Measurements from ENCODE around the gene DUOXA1.

DUOXA1 gene

GRCh38 chr15:45129651-45130129 is at the start of gene DUOXA1, which contains the start of gene DUOX1:
TSS of gene DUOXA1 (minus strand) at chr15:45129879. CDS start at chr15:45123014, 6,865 bp downstream.
TSS of gene DUOX1 (plus strand) at chr15:45129994. CDS start at chr15:45131967, 1,973 bp downstream.
- in situ Hi-C loops (cut with HindIII; ENCODE audit: low pct_ligation_motif_present, low pct_unique_long_range_greater_than_20kb, low sequenced_read_pairs) = no loop called here

GRCh38 chr15:45177285-45177684 is 47.6 kb upstream of the DUOXA1 start:
- no peak for DNase-seq
- in situ Hi-C loops (cut with HindIII; ENCODE audit: low pct_ligation_motif_present, low pct_unique_long_range_greater_than_20kb, low sequenced_read_pairs) = no loop called here

More at GRCh38 chr15:45129651-45130129, at the start of gene DUOXA1, which contains the start of gene DUOX1:
- no peak for DNase-seq

GRCh38 chr15:45174577-45174976 is 44.9 kb upstream of the DUOXA1 start:
- no peak for DNase-seq
- in situ Hi-C loops (cut with HindIII; ENCODE audit: low pct_ligation_motif_present, low pct_unique_long_range_greater_than_20kb, low sequenced_read_pairs) = no loop called here

- no peak for DNase-seq
- in situ Hi-C loops (cut with HindIII; ENCODE audit: low pct_ligation_motif_present, low pct_unique_long_range_greater_than_20kb, low sequenced_read_pairs) = no loop called here
These were observed 44.4 kb upstream of the DUOXA1 start for GRCh38 chr15:45174069-45174468.

GRCh38 chr15:45171912-45172311 is 42.2 kb upstream of the DUOXA1 start:
- in situ Hi-C loops (cut with HindIII; ENCODE audit: low pct_ligation_motif_present, low pct_unique_long_range_greater_than_20kb, low sequenced_read_pairs) = no loop called here
- DNase-seq = no peak

GRCh38 chr15:45169608-45170480 is 40.2 kb upstream of the DUOXA1 start:
- DNase-seq = no peak
- in situ Hi-C loops (cut with HindIII; ENCODE audit: low pct_ligation_motif_present, low pct_unique_long_range_greater_than_20kb, low sequenced_read_pairs) = no loop called here

GRCh38 chr15:45168751-45169551 is 39.3 kb upstream of the DUOXA1 start:
- in situ Hi-C loops (cut with HindIII; ENCODE audit: low pct_ligation_motif_present, low pct_unique_long_range_greater_than_20kb, low sequenced_read_pairs) = no loop called here
- no peak for DNase-seq

- in situ Hi-C loops (cut with HindIII; ENCODE audit: low pct_ligation_motif_present, low pct_unique_long_range_greater_than_20kb, low sequenced_read_pairs) = no loop called here
- DNase-seq = no peak
These were observed 38.6 kb upstream of the DUOXA1 start for GRCh38 chr15:45168286-45168685.

- in situ Hi-C loops (cut with HindIII; ENCODE audit: low pct_ligation_motif_present, low pct_unique_long_range_greater_than_20kb, low sequenced_read_pairs) = no loop called here
- DNase-seq = no peak
These were observed 38.0 kb upstream of the DUOXA1 start for GRCh38 chr15:45167631-45168205.

GRCh38 chr15:45166834-45167630 is 37.4 kb upstream of the DUOXA1 start:
- in situ Hi-C loops (cut with HindIII; ENCODE audit: low pct_ligation_motif_present, low pct_unique_long_range_greater_than_20kb, low sequenced_read_pairs) = no loop called here
- peak; percentile 87 for DNase-seq

GRCh38 chr15:45165536-45165935 is 35.9 kb upstream of the DUOXA1 start:
- DNase-seq = no peak
- in situ Hi-C loops (cut with HindIII; ENCODE audit: low pct_ligation_motif_present, low pct_unique_long_range_greater_than_20kb, low sequenced_read_pairs) = no loop called here

GRCh38 chr15:45164914-45165313 is 35.2 kb upstream of the DUOXA1 start:
- DNase-seq = no peak
- in situ Hi-C loops (cut with HindIII; ENCODE audit: low pct_ligation_motif_present, low pct_unique_long_range_greater_than_20kb, low sequenced_read_pairs) = no loop called here

GRCh38 chr15:45163508-45163856 is 33.8 kb upstream of the DUOXA1 start:
- DNase-seq = no peak
- in situ Hi-C loops (cut with HindIII; ENCODE audit: low pct_ligation_motif_present, low pct_unique_long_range_greater_than_20kb, low sequenced_read_pairs) = no loop called here

- in situ Hi-C loops (cut with HindIII; ENCODE audit: low pct_ligation_motif_present, low pct_unique_long_range_greater_than_20kb, low sequenced_read_pairs) = no loop called here
- DNase-seq = peak; percentile 79
These were observed 33.3 kb upstream of the DUOXA1 start for GRCh38 chr15:45162771-45163507.

GRCh38 chr15:45161666-45162065 is 32.0 kb upstream of the DUOXA1 start:
- no peak for DNase-seq
- in situ Hi-C loops (cut with HindIII; ENCODE audit: low pct_ligation_motif_present, low pct_unique_long_range_greater_than_20kb, low sequenced_read_pairs) = no loop called here

- in situ Hi-C loops (cut with HindIII; ENCODE audit: low pct_ligation_motif_present, low pct_unique_long_range_greater_than_20kb, low sequenced_read_pairs) = no loop called here
- DNase-seq = no peak
These were observed 28.3 kb upstream of the DUOXA1 start for GRCh38 chr15:45157974-45158373.

GRCh38 chr15:45156744-45157455 is 27.2 kb upstream of the DUOXA1 start:
- no peak for DNase-seq
- in situ Hi-C loops (cut with HindIII; ENCODE audit: low pct_ligation_motif_present, low pct_unique_long_range_greater_than_20kb, low sequenced_read_pairs) = no loop called here
